HG03159 (cell line): Measurements from ENCODE around the gene TMEM200C.

Experiments used
- ATAC-seq: cut with Tn5 transposase; IDR thresholded peaks from one replicate; pipeline ENCODE4 v1.9.1; 2021; ENCODE audit warnings: mild to moderate bottlenecking, moderate library complexity; ENCODE audit not compliant: unreplicated experiment

The TMEM200C gene

DNA sequence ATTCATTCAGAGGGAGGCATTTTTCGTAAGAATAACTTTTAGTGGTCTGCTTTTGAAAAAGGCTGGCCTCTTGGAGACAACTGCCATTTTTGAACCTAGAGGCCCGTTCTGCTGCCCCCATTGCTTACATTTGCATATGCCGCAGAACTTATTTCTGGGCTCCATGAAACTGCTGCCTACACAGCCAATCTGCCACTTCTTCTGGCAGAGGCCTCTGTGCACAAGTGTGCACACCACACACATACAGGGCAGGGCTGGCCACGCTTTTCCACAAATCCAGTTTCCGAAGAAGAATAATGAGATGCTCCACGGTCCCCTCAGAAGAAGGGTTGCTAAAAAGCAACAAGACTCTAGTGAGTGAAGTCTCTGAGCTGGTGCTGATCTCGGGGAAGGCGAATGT is 56.2 kb downstream of the TMEM200C start:
- no peak for ATAC-seq
